ENCODE results near the gene AQP7.
"Not testable (repeated sequence)": the region's sequence is repeated elsewhere in the genome, so short reads cannot be mapped to it uniquely, and the experiment has no call there.

AQP7 gene

GRCh38 chr9:33415501-33416038, 13.2 kb upstream of the AQP7 start:
- Histone ChIP-seq H3K9me3 (ENCODE audit: control insufficient read depth, insufficient read depth, low read length) (no peaks in the 10 kb centered on the region), H3K27me3 (ENCODE audit: control insufficient read depth, insufficient read depth, low read length) (no peaks in the 10 kb centered on the region), H3K4me1 (ENCODE audit: control insufficient read depth, insufficient read depth, low read length) (no peaks in the 10 kb centered on the region), H3K27ac (ENCODE audit: low read length) (no peak overlapping the region), H3K36me3 (ENCODE audit: control insufficient read depth, insufficient read depth, low read length) (no peaks in the 10 kb centered on the region), H3K4me3 (ENCODE audit: low read length) (no peak overlapping the region)
- WGBS (ENCODE audit: insufficient coverage, insufficient read length) = no CpG with 5 or more reads among the region's 9 CpGs
- peak; percentile 76 for DNase-seq (ENCODE audit: low read depth, low spot score)

GRCh38 chr9:33414889-33415500, 12.6 kb upstream of the AQP7 start:
- WGBS (ENCODE audit: insufficient coverage, insufficient read length) = no CpG with 5 or more reads among the region's 13 CpGs
- H3K4me3 ChIP-seq (ENCODE audit: low read length) = no peak overlapping the region
- no peaks in the 10 kb centered on the region for H3K4me1 ChIP-seq (ENCODE audit: control insufficient read depth, insufficient read depth, low read length)
- no peaks in the 10 kb centered on the region for H3K36me3 ChIP-seq (ENCODE audit: control insufficient read depth, insufficient read depth, low read length)
- H3K9me3 ChIP-seq (ENCODE audit: control insufficient read depth, insufficient read depth, low read length) = no peaks in the 10 kb centered on the region
- DNase-seq (ENCODE audit: low read depth, low spot score) = no peak
- no peaks in the 10 kb centered on the region for H3K27me3 ChIP-seq (ENCODE audit: control insufficient read depth, insufficient read depth, low read length)
- no peak overlapping the region for H3K27ac ChIP-seq (ENCODE audit: low read length)

GRCh38 chr9:33414268-33414667, 11.9 kb upstream of the AQP7 start:
- no peak for DNase-seq (ENCODE audit: low read depth, low spot score)
- Histone ChIP-seq H3K4me3 (ENCODE audit: low read length) (no peak overlapping the region), H3K27ac (ENCODE audit: low read length) (no peak overlapping the region), H3K36me3 (ENCODE audit: control insufficient read depth, insufficient read depth, low read length) (no peaks in the 10 kb centered on the region), H3K4me1 (ENCODE audit: control insufficient read depth, insufficient read depth, low read length) (no peaks in the 10 kb centered on the region), H3K9me3 (ENCODE audit: control insufficient read depth, insufficient read depth, low read length) (no peaks in the 10 kb centered on the region), H3K27me3 (ENCODE audit: control insufficient read depth, insufficient read depth, low read length) (no peaks in the 10 kb centered on the region)
- no CpG with 5 or more reads among the region's 3 CpGs for WGBS (ENCODE audit: insufficient coverage, insufficient read length)

- Histone ChIP-seq H3K27ac (ENCODE audit: low read length) (no peak overlapping the region), H3K4me3 (ENCODE audit: low read length) (no peak overlapping the region), H3K36me3 (ENCODE audit: control insufficient read depth, insufficient read depth, low read length) (no peaks in the 10 kb centered on the region), H3K9me3 (ENCODE audit: control insufficient read depth, insufficient read depth, low read length) (no peaks in the 10 kb centered on the region), H3K4me1 (ENCODE audit: control insufficient read depth, insufficient read depth, low read length) (no peaks in the 10 kb centered on the region), H3K27me3 (ENCODE audit: control insufficient read depth, insufficient read depth, low read length) (no peaks in the 10 kb centered on the region)
- no peak for DNase-seq (ENCODE audit: low read depth, low spot score)
- no CpG with 5 or more reads among the region's 5 CpGs for whole genome bisulfite sequencing (ENCODE audit: insufficient coverage, insufficient read length)
Measured at GRCh38 chr9:33408087-33408486, 5.7 kb upstream of the AQP7 start.

- no peak for DNase-seq (ENCODE audit: low read depth, low spot score)
- no peak overlapping the region for H3K4me3 ChIP-seq (ENCODE audit: low read length)
- H3K27me3 ChIP-seq (ENCODE audit: control insufficient read depth, insufficient read depth, low read length) = no peaks in the 10 kb centered on the region
- H3K9me3 ChIP-seq (ENCODE audit: control insufficient read depth, insufficient read depth, low read length) = no peaks in the 10 kb centered on the region
- H3K36me3 ChIP-seq (ENCODE audit: control insufficient read depth, insufficient read depth, low read length) = no peaks in the 10 kb centered on the region
- WGBS (ENCODE audit: insufficient coverage, insufficient read length) = no CpG with 5 or more reads among the region's 3 CpGs
- no peaks in the 10 kb centered on the region for H3K4me1 ChIP-seq (ENCODE audit: control insufficient read depth, insufficient read depth, low read length)
- no peak overlapping the region for H3K27ac ChIP-seq (ENCODE audit: low read length)
Measured at GRCh38 chr9:33407061-33407460, 4.7 kb upstream of the AQP7 start.

GRCh38 chr9:33404788-33405362, 2.5 kb upstream of the AQP7 start:
- no peak overlapping the region for H3K27ac ChIP-seq (ENCODE audit: low read length)
- no CpG with 5 or more reads among the region's 4 CpGs for WGBS (ENCODE audit: insufficient coverage, insufficient read length)
- H3K27me3 ChIP-seq (ENCODE audit: control insufficient read depth, insufficient read depth, low read length) = no peaks in the 10 kb centered on the region
- H3K36me3 ChIP-seq (ENCODE audit: control insufficient read depth, insufficient read depth, low read length) = no peaks in the 10 kb centered on the region
- no peaks in the 10 kb centered on the region for H3K4me1 ChIP-seq (ENCODE audit: control insufficient read depth, insufficient read depth, low read length)
- no peak for DNase-seq (ENCODE audit: low read depth, low spot score)
- H3K4me3 ChIP-seq (ENCODE audit: low read length) = no peak overlapping the region
- no peaks in the 10 kb centered on the region for H3K9me3 ChIP-seq (ENCODE audit: control insufficient read depth, insufficient read depth, low read length)

GRCh38 chr9:33403941-33404787, 1.8 kb upstream of the AQP7 start:
- no peak for DNase-seq (ENCODE audit: low read depth, low spot score)
- no peak overlapping the region for H3K4me3 ChIP-seq (ENCODE audit: low read length)
- no CpG with 5 or more reads among the region's 17 CpGs for WGBS (ENCODE audit: insufficient coverage, insufficient read length)
- no peaks in the 10 kb centered on the region for H3K9me3 ChIP-seq (ENCODE audit: control insufficient read depth, insufficient read depth, low read length)
- no peak overlapping the region for H3K27ac ChIP-seq (ENCODE audit: low read length)
- H3K4me1 ChIP-seq (ENCODE audit: control insufficient read depth, insufficient read depth, low read length) = no peaks in the 10 kb centered on the region
- no peaks in the 10 kb centered on the region for H3K36me3 ChIP-seq (ENCODE audit: control insufficient read depth, insufficient read depth, low read length)
- no peaks in the 10 kb centered on the region for H3K27me3 ChIP-seq (ENCODE audit: control insufficient read depth, insufficient read depth, low read length)

GRCh38 chr9:33401809-33402208, 559 bp downstream of the AQP7 start:
- H3K27ac ChIP-seq (ENCODE audit: low read length); DNase-seq (ENCODE audit: low read depth, low spot score); H3K4me1 ChIP-seq (ENCODE audit: control insufficient read depth, insufficient read depth, low read length); H3K4me3 ChIP-seq (ENCODE audit: low read length); H3K27me3 ChIP-seq (ENCODE audit: control insufficient read depth, insufficient read depth, low read length); H3K9me3 ChIP-seq (ENCODE audit: control insufficient read depth, insufficient read depth, low read length); H3K36me3 ChIP-seq (ENCODE audit: control insufficient read depth, insufficient read depth, low read length): not testable (repeated sequence)
- WGBS (ENCODE audit: insufficient coverage, insufficient read length) = no CpG with 5 or more reads among the region's 10 CpGs

GRCh38 chr9:33399047-33399446, 3.3 kb downstream of the AQP7 start:
- H3K4me1 ChIP-seq (ENCODE audit: control insufficient read depth, insufficient read depth, low read length); H3K4me3 ChIP-seq (ENCODE audit: low read length); H3K27ac ChIP-seq (ENCODE audit: low read length); H3K36me3 ChIP-seq (ENCODE audit: control insufficient read depth, insufficient read depth, low read length); DNase-seq (ENCODE audit: low read depth, low spot score); H3K27me3 ChIP-seq (ENCODE audit: control insufficient read depth, insufficient read depth, low read length); H3K9me3 ChIP-seq (ENCODE audit: control insufficient read depth, insufficient read depth, low read length): not testable (repeated sequence)
- no CpG with 5 or more reads among the region's 4 CpGs for WGBS (ENCODE audit: insufficient coverage, insufficient read length)

GRCh38 chr9:33397801-33398200, 4.6 kb downstream of the AQP7 start:
- no CpG with 5 or more reads among the region's 4 CpGs for WGBS (ENCODE audit: insufficient coverage, insufficient read length)

More at GRCh38 chr9:33397801-33398200, 4.6 kb downstream of the AQP7 start:
- not testable (repeated sequence) for H3K27ac ChIP-seq (ENCODE audit: low read length); H3K27me3 ChIP-seq (ENCODE audit: control insufficient read depth, insufficient read depth, low read length); H3K9me3 ChIP-seq (ENCODE audit: control insufficient read depth, insufficient read depth, low read length); H3K4me1 ChIP-seq (ENCODE audit: control insufficient read depth, insufficient read depth, low read length); H3K4me3 ChIP-seq (ENCODE audit: low read length); H3K36me3 ChIP-seq (ENCODE audit: control insufficient read depth, insufficient read depth, low read length); DNase-seq (ENCODE audit: low read depth, low spot score)
